Measurements from ENCODE around the gene MAS1.
"Not testable (repeated sequence)": the region's sequence is repeated elsewhere in the genome, so short reads cannot be mapped to it uniquely, and the experiment has no call there.

Gene MAS1

DNA sequence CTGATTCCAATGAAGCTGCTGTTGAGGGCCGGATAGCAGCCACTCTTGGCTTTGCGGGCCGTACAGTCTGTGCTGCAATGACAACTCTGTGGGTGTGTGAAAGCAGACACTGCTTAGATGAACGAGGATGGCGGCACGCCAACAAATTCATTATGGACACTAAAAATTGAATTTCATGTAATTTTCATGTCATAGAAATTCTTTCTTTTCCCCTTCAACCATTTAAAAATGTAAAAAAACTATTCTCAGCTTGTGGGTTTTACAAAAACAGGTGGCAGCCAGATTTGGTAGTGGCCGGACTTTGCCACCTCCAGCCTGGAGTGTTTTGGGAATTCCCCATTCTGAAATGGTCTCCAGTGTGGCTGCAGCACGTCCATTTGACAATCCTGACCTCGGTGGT lies 26.0 kb downstream of the MAS1 start:
- DNase-seq (ENCODE audit: low read depth in 3 of 3): no peak

DNA sequence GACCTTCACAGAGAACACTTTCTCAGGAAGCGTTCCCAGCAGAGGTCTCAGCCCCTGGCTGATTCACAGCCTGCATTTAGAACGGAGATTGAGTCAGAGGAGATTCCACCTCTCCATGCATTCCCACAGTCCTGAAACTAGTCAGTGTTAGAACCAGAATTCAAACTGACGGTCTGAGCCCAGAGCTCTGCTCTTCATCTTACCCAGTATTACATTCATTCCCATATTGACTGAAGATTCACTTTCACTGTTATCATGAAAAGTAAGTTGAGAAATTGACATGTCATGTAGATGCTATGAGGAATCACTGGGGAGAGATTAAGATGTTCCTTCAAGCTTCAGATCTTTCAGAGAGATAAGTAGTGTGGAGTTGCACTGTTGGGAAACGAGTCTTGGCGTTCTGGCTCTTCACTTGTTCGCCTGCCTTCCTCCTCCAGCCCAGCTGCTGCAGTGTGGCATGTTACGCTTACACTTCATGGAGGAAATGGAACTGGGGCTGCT lies 28.3 kb downstream of the MAS1 start:
- DNase-seq (ENCODE audit: low read depth in 3 of 3): no peak

DNA sequence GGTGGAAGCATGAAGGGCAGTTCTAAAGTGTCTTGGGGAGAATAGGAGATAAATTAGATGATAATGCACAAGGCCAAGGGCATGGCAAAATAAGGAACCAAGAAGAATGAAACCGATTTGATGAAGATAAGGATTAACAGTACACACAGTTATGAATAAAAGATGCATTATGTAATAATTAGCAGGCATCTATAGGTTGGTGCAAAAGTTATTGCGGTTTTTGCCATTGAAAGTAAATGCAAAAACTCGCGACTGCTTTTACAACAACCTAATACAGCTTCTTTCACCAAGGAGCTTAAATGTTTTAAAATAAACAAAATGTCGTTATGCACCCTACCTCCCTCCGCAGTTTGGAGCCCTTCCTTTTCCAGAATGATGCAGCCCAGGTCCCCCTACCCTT lies 29.0 kb downstream of the MAS1 start:
- no peak for DNase-seq (ENCODE audit: low read depth in 3 of 3)

DNA sequence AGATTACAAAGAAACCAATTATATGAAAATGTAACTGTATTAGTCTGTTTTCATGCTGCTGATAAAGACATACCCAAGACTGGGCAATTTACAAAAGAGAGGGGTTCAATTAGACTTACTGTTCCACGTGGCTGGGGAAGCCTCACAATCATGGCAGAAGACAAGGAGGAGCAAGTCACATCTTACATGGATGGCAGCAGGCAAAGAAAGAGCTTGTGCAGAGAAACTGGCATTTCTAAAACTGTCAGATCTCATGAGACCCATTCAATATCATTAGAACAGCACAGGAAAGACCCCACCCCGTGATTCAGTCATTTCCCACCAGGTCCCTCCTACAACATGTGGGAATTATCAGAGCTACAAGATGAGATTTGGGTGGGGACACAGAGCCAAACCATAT lies 33.4 kb downstream of the MAS1 start:
- DNase-seq (ENCODE audit: low read depth in 3 of 3): not testable (repeated sequence)

DNA sequence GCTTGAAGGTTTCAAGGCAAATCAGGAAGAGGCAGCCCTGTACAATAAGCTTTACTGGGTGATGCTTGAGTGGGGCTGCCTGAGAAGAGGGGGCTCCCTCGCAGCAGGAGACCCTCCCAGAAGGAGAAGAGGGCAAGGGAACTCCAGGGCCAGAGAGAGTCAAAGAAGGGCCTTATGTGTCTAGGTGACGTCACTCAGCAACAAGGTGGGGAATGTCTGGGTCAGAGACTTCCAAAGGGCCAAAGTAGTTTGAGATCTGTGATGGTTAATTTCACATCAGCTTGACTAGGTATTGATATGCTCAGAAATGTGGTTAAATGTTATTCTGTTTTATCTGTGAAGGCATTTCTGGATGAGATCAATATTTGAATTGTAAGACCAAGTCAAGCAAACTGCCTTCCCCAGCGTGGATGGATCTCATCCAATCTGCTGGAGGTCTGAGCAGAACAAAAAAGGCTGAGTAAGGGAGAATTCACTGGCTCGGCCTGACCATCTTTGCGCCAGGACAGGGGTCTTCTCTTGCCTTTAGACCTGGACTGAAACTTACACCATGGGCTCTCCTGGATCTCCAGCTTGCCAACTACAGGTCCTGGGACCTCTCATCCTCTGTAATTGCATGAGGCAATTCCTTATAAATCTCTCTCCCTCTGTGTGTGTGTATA lies 35.9 kb downstream of the MAS1 start:
- no peak for DNase-seq (ENCODE audit: low read depth in 3 of 3)

DNA sequence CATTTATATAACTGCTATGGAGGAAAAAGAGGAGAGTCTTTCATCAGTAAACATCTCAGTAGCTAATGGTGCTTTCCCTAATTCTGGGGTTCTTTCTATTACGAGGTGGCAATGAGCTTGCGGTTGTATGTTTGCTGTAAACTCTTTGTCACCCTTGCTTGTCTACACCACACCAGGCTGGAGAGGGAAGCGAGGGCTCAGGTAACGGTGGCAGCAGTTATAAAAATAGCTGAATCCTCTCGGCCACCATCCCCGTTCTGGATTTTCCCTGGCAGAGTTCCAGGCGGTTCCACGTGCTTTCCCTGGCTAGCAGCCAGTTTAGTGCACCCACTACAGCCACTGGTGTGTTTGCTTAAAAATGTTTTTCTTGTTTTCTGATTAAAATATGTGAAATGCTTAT lies 39.0 kb downstream of the MAS1 start:
- peak in 2 of 3 experiments; percentile 12 to 45 for DNase-seq (ENCODE audit: low read depth in 3 of 3)

DNA sequence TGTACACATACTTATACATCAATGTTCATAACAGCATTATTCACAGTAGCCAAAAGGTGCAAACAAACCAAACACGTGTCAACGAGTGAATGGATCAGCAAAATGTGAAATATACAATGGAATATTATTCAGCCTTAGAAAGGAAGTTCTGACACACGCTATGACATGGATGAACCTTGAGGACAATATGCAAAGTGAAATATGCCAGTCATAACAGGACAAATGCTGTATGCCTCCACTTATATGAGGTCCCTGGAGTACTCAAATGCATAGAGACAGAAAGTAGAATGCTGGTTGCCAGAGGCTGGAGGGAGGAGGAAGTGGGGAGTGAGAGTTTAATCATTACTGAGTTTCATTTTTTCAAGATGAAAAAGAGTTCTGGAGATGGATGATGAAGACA lies 40.3 kb downstream of the MAS1 start:
- DNase-seq (ENCODE audit: low read depth in 3 of 3): no peak

DNA sequence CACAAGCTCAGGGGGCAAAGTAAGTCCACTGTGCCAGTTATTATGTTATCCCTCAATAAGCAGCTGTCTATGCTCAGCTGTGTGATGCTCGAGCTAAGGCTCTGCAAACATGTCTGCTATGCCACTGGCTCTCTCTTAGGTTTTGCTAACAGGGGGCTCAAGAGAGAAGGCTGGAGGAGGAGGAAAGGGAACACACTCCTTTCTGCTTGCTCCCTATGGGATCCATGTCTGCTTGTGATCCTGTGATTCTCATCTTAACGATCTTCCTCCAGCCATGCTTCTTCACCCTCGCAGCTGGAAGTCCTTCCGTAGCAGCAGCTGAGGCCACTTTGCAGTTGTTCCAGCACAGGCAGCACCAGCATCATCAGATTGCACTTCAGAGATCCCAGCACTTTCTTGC lies 41.1 kb downstream of the MAS1 start:
- no peak for DNase-seq (ENCODE audit: low read depth in 3 of 3)

DNA sequence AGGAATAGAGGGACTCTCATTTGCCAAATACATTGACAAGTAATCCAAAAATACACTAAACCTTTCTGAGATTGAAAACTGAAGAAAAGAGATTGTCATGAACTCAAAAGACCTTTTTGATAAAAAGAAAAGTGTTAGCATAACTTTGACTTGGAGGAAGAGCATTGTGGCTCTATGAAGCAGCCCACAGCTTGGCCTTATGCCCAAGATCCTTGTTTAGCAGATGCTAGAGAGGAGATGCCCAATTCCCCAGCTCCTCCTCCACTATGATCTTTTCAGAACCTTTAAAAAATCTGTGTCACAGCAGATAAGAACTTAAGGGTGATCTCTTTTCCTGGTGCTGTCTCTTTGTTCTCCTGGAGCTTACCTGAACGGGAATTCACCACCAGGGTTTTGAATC lies 42.3 kb downstream of the MAS1 start:
- no peak for DNase-seq (ENCODE audit: low read depth in 3 of 3)

DNA sequence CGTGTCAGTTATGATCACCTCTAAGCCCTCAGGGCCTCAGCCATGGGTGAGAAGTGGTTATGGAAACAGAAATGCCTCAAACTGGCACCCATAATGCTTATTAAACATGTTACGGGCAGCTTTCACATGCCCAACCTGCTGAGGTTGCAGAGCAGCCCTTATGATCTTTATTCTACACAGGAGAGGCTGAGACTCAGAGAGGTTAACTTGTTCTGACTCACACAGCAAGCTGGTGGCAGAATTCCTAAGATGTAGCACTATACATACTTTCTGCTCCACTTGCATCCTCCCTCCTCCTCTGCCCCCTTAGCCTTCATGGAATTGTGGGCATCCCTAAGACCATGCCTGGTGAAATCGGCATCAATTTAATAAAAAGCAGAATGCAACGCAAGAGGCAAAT lies 43.4 kb downstream of the MAS1 start:
- no peak for DNase-seq (ENCODE audit: low read depth in 3 of 3)

DNA sequence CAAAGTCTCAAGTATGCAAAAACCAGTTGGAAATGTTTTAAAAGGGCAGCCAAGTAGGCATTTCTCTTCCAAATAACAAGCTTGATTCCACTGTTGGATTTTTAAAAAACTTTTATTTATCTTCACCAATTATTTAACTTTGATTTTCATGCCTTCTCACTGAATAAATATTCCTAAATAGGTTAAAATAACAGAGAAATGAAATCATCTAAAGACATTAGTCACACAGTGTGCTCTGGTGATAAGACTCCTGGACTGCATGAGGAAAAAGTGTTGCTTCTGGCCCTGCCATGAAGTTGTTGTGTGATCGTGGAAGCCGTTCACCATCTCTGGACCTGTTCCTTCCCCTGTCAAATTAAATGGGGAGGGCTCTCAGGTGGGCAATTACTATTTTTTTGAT lies 44.3 kb downstream of the MAS1 start:
- no peak for DNase-seq (ENCODE audit: low read depth in 3 of 3)

DNA sequence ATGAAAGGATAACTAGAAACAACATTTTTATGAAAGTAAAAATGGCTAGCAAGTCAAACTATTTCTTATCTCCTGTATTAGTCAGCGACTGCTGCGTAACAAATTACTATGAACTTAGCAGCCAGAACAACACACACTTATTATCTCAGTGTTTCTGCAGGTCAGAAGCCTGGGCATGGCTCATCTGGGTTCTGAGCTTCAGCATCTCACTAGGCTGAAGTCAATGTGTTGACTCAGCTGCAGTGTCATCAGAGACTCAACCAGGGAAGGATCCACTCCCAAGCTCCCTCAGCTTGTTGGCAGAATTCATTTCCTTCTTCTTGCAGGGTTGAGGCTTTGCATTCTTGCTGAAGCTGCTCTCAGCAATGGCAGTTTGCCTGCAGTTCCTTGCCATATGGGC lies 44.8 kb downstream of the MAS1 start:
- no peak for DNase-seq (ENCODE audit: low read depth in 3 of 3)

DNA sequence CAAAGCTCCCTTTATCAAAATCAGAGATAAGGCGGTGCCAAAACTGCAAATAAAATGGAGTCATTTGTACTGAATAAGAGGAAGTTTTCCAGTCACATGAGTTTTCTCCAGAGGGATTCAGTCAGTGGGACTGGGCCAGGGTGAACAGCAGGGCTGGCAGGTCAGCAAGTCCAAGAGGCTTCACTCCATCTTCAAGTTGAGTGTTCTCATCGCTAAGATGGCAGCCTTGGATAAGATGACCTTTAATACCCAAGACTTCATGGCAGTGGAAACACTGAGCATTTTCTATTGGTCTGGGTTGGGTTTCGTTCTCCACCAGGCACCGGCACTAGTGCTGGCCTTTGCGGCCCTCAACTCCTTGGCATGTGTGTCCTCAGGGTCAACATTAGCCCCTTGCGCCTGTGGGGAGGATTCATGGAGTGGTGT lies 48.8 kb downstream of the MAS1 start:
- no peak for DNase-seq (ENCODE audit: low read depth in 3 of 3)

Data from stimulated activated CD4-positive, alpha-beta T cell treated with anti-CD3 and anti-CD28 coated beads, TNF-alpha, amount 100 ng/mL, for 4 hours (primary cell).